Thyroid gland (tissue), 4 donors: ENCODE measurements around the gene CSRP3.

Experiments
- CTCF ChIP-seq, 6 experiments: fragments of 200-600 bp in 3 of 6; fragments of 450-650 bp in 3 of 6; sonication (generic) in 3 of 6; IDR thresholded peaks; one replicate each; pipeline ENCODE4 v1.5.1; 2016 to 2019; ENCODE audit warnings: antibody characterized with exemption in 6 of 6, mild to moderate bottlenecking in 2 of 6, inconsistent platforms in 1 of 6, moderate library complexity in 1 of 6
- POLR2A ChIP-seq, 2 donors: fragments of 450-650 bp; IDR thresholded peaks; one replicate each; pipeline ENCODE4 v1.6.1; 2017; ENCODE audit warnings: antibody characterized with exemption in 2 of 2, mild to moderate bottlenecking in 2 of 2, moderate library complexity in 1 of 2

DNA sequence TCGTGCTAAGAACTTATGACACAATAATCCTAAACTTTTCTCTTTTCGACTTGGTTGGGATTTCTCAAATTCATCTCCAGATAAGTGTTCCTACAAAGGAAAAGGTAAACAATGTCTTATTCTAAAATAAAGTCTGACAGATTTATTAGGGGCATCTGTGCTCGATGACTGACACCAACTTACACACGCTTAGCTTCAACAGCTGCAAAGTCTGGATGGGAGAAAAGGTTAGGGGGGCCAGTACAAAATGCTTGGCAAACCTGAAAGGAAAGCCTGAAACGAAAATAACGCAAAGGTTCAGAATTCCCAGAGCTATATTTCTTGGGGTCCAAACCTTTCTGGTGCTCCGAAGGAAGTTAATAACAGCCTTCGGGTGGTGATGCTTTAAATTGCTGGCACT is 35.6 kb upstream of the CSRP3 start:
- TF ChIP-seq CTCF (IDR thresholded peaks at IDR 0.05): no peak
- no peak for TF ChIP-seq POLR2A (IDR thresholded peaks at IDR 0.05)
